CD4-positive, CD25-positive, alpha-beta regulatory T cell (primary cell): ENCODE data around the gene PAK5. TPM values are rescaled to one million over a fixed set of nuclear protein-coding genes. Genes with fewer than 3 reads are reported as not detected.

Source experiments
- ATAC-seq, 2 donors: fragments of 150-1000 bp; cut with Tn5 transposase; one replicate each; pipeline ENCODE4 v1.10.0; 2021; ENCODE audit warnings: low read depth in 2 of 2, moderate number of reproducible peaks in 2 of 2, moderate library complexity in 1 of 2
- DNase-seq, 3 donors: peaks; one replicate each; pipeline versions ENCODE4 v3.0.0 to v3.0.0-alpha.2; 2012 to 2022; ENCODE audit warnings: mixed read lengths in 1 of 3
- H3K27ac ChIP-seq: one replicate; pipeline ENCODE4 v1.7.0; 2013; ENCODE audit warnings: mild to moderate bottlenecking, low read length; ENCODE audit not compliant: insufficient read depth, poor library complexity, severe bottlenecking
- H3K27me3 ChIP-seq: one replicate; pipeline ENCODE4 v1.7.0; 2013; ENCODE audit warnings: low read length; ENCODE audit not compliant: control insufficient read depth, insufficient read depth
- H3K36me3 ChIP-seq: one replicate; pipeline ENCODE4 v1.7.0; 2013; ENCODE audit warnings: mild to moderate bottlenecking, low read length, moderate library complexity; ENCODE audit not compliant: control insufficient read depth, insufficient read depth
- H3K4me1 ChIP-seq: 2 replicates; pipeline ENCODE4 v1.7.0; 2013; ENCODE audit warnings: mild to moderate bottlenecking, low read length; ENCODE audit not compliant: insufficient read depth, control insufficient read depth, poor library complexity, severe bottlenecking
- H3K4me3 ChIP-seq: one replicate; pipeline ENCODE4 v1.7.0; 2013; ENCODE audit warnings: low read depth, mild to moderate bottlenecking, low read length, moderate library complexity
- H3K9me3 ChIP-seq, 2 experiments: 1 replicate in 1 of 2; 2 replicates in 1 of 2; pipeline ENCODE4 v1.7.0; 2013; ENCODE audit warnings: low read length in 2 of 2, mild to moderate bottlenecking in 1 of 2, moderate library complexity in 1 of 2; ENCODE audit not compliant: control insufficient read depth in 2 of 2
- H3K27ac Mint-ChIP-seq, 3 donors: one replicate each; pipeline ENCODE4 v1.8.0; 2020 to 2022; ENCODE audit warnings: mild to moderate bottlenecking in 3 of 3, mixed read lengths in 3 of 3, moderate library complexity in 2 of 3
- H3K27me3 Mint-ChIP-seq: one replicate; pipeline ENCODE4 v1.8.0; 2022; ENCODE audit warnings: mild to moderate bottlenecking, mixed read lengths
- H3K36me3 Mint-ChIP-seq: one replicate; pipeline ENCODE4 v1.8.0; 2020; ENCODE audit warnings: mixed read lengths
- H3K4me1 Mint-ChIP-seq, 4 donors: one replicate each; pipeline ENCODE4 v1.8.0; 2020 to 2022; ENCODE audit warnings: mixed read lengths in 4 of 4, mild to moderate bottlenecking in 1 of 4
- H3K4me3 Mint-ChIP-seq, 4 donors: one replicate each; pipeline ENCODE4 v1.8.0; 2020 to 2022; ENCODE audit warnings: mild to moderate bottlenecking in 4 of 4, mixed read lengths in 4 of 4, moderate library complexity in 3 of 4
- H3K9me3 Mint-ChIP-seq, 7 donors: one replicate each; pipeline ENCODE4 v1.8.0; 2020 to 2022; ENCODE audit warnings: mixed read lengths in 7 of 7, mild to moderate bottlenecking in 3 of 7, moderate library complexity in 2 of 7
- polyA plus RNA-seq, 4 donors: library from polyadenylated mRNA; unstranded; fragments of 300-500 nt; fragmentation: Illumina TruSeq; gene quantifications; one replicate each; pipeline ENCODE4 v1.2.3, GENCODE V29; 2021
- total RNA-seq: library from RNA; stranded (reverse); gene quantifications from one replicate; pipeline ENCODE4 v1.2.3, GENCODE V29; 2022

PAK5 gene
- total and polyA plus RNA-seq, 5 donors from 2014 or later: not detected

GRCh38 chr20:9565910-9566550 lies 272.8 kb downstream of the PAK5 start:
- Mint-ChIP-seq H3K9me3 (peaks cover 0 to 1% (median 0%) of the 10 kb centered on the region in 7 donors), H3K27ac (no peak overlapping the region), H3K27me3 (no peaks in the 10 kb centered on the region), H3K36me3 (no peaks in the 10 kb centered on the region), H3K4me1 (no peaks in the 10 kb centered on the region), H3K4me3 (no peak overlapping the region)
- ATAC-seq (no peak), DNase-seq (no peak)
- Histone ChIP-seq H3K27ac (no peak overlapping the region), H3K36me3 (no peaks in the 10 kb centered on the region), H3K9me3 (no peaks in the 10 kb centered on the region), H3K4me3 (no peak overlapping the region), H3K4me1 (no peaks in the 10 kb centered on the region), H3K27me3 (no peaks in the 10 kb centered on the region)

- ATAC-seq (no peak), DNase-seq (no peak)
- Histone ChIP-seq H3K27me3 (no peaks in the 10 kb centered on the region), H3K4me1 (no peaks in the 10 kb centered on the region), H3K9me3 (no peaks in the 10 kb centered on the region), H3K27ac (no peak overlapping the region), H3K4me3 (no peak overlapping the region), H3K36me3 (no peaks in the 10 kb centered on the region)
- peaks cover 0 to 11% (median 0%) of the 10 kb centered on the region in 7 donors for H3K9me3 Mint-ChIP-seq
- H3K36me3 Mint-ChIP-seq: no peaks in the 10 kb centered on the region
- H3K4me3 Mint-ChIP-seq: no peak overlapping the region
- H3K27ac Mint-ChIP-seq: no peak overlapping the region
- no peaks in the 10 kb centered on the region for H3K27me3 Mint-ChIP-seq
- H3K4me1 Mint-ChIP-seq: no peaks in the 10 kb centered on the region
These were observed 281.5 kb downstream of the PAK5 start for GRCh38 chr20:9557411-9557810.

DNA sequence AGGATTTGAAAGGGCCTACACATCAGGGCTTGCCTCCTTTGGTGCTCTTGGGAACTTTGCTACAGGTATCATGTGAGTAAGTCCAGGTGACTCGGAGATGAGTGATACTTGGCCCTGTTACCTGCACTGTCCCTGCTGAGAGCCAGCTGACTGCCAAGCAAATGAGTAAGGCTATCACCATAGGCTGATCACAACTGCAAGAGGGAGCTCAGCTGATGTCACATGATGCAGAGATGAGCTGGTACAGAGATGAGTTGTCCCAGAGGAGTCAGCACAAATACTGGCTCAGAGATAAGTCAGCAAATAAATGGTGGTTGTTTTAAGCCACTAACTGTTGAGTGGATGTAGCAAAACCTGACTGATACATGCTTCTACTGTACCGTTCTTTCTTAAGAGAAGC lies 283.1 kb downstream of the PAK5 start:
- no peaks in the 10 kb centered on the region for H3K36me3 Mint-ChIP-seq
- peaks cover 0 to 11% (median 2%) of the 10 kb centered on the region in 7 donors for H3K9me3 Mint-ChIP-seq
- DNase-seq (no peak), ATAC-seq (no peak)
- no peak overlapping the region for H3K27ac Mint-ChIP-seq
- no peaks in the 10 kb centered on the region for H3K4me1 Mint-ChIP-seq
- Histone ChIP-seq H3K27ac (no peak overlapping the region), H3K4me1 (no peaks in the 10 kb centered on the region), H3K27me3 (no peaks in the 10 kb centered on the region), H3K9me3 (no peaks in the 10 kb centered on the region), H3K4me3 (no peak overlapping the region), H3K36me3 (no peaks in the 10 kb centered on the region)
- H3K27me3 Mint-ChIP-seq: no peaks in the 10 kb centered on the region
- no peak overlapping the region for H3K4me3 Mint-ChIP-seq

DNA sequence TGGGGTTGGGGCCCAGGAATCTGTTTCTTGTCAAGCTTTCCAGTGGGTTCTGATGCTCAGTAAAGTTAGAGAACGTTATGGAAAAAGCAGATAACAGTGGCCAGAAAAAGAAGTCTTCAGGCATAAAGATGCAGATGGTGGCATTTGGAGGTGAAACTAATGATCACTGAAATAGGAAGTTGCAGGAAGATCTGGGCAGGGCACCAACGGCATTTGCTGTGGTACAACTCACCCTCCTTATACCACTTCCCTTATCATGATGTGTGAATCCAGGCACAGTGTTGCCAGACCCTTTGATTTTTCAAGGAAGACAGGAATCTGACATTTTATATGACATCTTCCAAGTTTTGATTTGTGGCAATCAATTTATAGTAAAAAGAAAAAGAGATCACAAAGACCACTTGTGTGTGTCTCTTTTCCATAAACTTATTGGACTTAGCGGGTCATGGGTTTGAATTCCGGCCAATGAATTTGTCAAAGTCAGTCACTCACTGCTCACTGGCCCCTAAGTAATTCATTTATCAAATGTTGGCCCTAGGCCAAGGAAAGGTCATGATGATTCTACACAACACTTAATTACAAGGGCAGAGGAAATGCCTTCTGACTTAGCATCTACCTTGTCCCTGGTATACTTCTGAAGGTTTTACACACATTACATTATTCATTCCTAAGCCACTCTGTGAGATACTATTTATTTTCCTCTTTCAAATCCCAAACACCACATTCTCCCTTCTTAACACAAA lies 286.9 kb downstream of the PAK5 start:
- no peak overlapping the region for H3K4me3 Mint-ChIP-seq
- no peak overlapping the region for H3K27ac Mint-ChIP-seq
- no peak for ATAC-seq
- peaks cover 0 to 11% (median 0%) of the 10 kb centered on the region in 7 donors for H3K9me3 Mint-ChIP-seq
- H3K36me3 Mint-ChIP-seq: no peaks in the 10 kb centered on the region
- no peaks in the 10 kb centered on the region for H3K4me1 Mint-ChIP-seq
- Histone ChIP-seq H3K27me3 (no peaks in the 10 kb centered on the region), H3K36me3 (no peaks in the 10 kb centered on the region), H3K27ac (no peak overlapping the region), H3K4me1 (no peaks in the 10 kb centered on the region), H3K9me3 (no peaks in the 10 kb centered on the region), H3K4me3 (no peak overlapping the region)
- no peaks in the 10 kb centered on the region for H3K27me3 Mint-ChIP-seq
- DNase-seq: no peak

GRCh38 chr20:9550871-9551270 lies 288.0 kb downstream of the PAK5 start:
- DNase-seq: no peak
- Mint-ChIP-seq H3K27me3 (no peaks in the 10 kb centered on the region), H3K4me3 (no peak overlapping the region), H3K9me3 (peaks cover 0 to 11% (median 0%) of the 10 kb centered on the region in 7 donors), H3K4me1 (no peaks in the 10 kb centered on the region), H3K27ac (no peak overlapping the region), H3K36me3 (no peaks in the 10 kb centered on the region)
- Histone ChIP-seq H3K27me3 (no peaks in the 10 kb centered on the region), H3K4me1 (no peaks in the 10 kb centered on the region), H3K36me3 (no peaks in the 10 kb centered on the region), H3K4me3 (no peak overlapping the region), H3K9me3 (no peaks in the 10 kb centered on the region), H3K27ac (no peak overlapping the region)
- ATAC-seq: no peak

DNA sequence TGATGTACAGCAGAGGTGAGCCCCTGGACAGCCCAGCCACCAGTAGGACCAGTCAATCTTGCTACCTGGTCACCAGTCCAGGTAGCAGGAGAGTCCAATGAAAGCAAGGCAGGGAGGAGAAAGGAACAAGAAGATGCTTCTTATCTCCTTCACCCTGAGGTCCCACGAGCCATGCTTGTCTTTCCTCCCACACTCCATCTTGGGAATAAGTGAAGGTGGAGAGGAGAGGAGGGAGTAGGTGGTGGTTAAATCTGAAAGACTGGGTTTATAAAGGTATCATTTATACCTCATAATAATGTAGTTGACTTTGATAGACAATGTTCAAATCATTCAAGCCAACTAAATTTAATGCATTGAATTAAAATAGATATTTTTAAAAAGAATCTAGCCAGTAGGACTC lies 288.6 kb downstream of the PAK5 start:
- H3K9me3 Mint-ChIP-seq: peaks cover 0 to 11% (median 1%) of the 10 kb centered on the region in 7 donors
- H3K4me3 ChIP-seq: no peak overlapping the region
- H3K36me3 Mint-ChIP-seq: no peaks in the 10 kb centered on the region
- H3K4me1 Mint-ChIP-seq: no peaks in the 10 kb centered on the region
- no peak overlapping the region for H3K27ac ChIP-seq
- ATAC-seq (no peak), DNase-seq (no peak)
- no peaks in the 10 kb centered on the region for H3K27me3 Mint-ChIP-seq
- no peaks in the 10 kb centered on the region for H3K4me1 ChIP-seq
- no peak overlapping the region for H3K27ac Mint-ChIP-seq
- H3K27me3 ChIP-seq: no peaks in the 10 kb centered on the region
- H3K4me3 Mint-ChIP-seq: no peak overlapping the region
- no peaks in the 10 kb centered on the region for H3K9me3 ChIP-seq
- H3K36me3 ChIP-seq: no peaks in the 10 kb centered on the region

DNA sequence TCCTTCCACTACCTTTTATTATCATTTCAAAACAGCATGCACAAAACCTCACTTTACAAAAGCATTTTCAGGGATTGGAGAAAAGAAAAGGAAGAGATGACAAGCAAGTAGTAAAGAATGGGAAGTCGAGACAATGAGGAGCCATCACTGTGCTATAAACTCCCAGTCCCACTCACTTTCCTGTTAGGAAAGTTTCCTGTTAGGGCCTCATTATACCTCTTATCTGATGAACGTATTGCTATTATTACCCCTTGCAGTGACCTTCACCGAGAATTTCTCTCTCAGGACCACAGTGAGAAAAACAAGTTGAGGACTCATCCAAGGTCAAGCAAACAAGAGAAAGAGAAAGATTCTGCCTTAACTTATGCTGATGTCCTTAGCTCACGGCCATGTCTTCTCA lies 295.7 kb downstream of the PAK5 start:
- Histone ChIP-seq H3K4me3 (no peak overlapping the region), H3K27me3 (no peaks in the 10 kb centered on the region), H3K4me1 (no peaks in the 10 kb centered on the region), H3K27ac (no peak overlapping the region), H3K36me3 (no peaks in the 10 kb centered on the region), H3K9me3 (no peaks in the 10 kb centered on the region)
- Mint-ChIP-seq H3K36me3 (no peaks in the 10 kb centered on the region), H3K4me1 (no peaks in the 10 kb centered on the region), H3K9me3 (peaks cover 0 to 6% (median 0%) of the 10 kb centered on the region in 7 donors), H3K27ac (no peak overlapping the region), H3K27me3 (peaks cover 4% of the 10 kb centered on the region), H3K4me3 (no peak overlapping the region)
- ATAC-seq (no peak), DNase-seq (no peak)

- Mint-ChIP-seq H3K27ac (no peak overlapping the region), H3K9me3 (peaks cover 0 to 1% (median 0%) of the 10 kb centered on the region in 7 donors), H3K4me1 (no peaks in the 10 kb centered on the region), H3K4me3 (no peak overlapping the region), H3K27me3 (no peaks in the 10 kb centered on the region), H3K36me3 (no peaks in the 10 kb centered on the region)
- H3K27ac ChIP-seq: no peak overlapping the region
- no peaks in the 10 kb centered on the region for H3K36me3 ChIP-seq
- H3K4me3 ChIP-seq: no peak overlapping the region
- DNase-seq (no peak), ATAC-seq (no peak)
- H3K27me3 ChIP-seq: no peaks in the 10 kb centered on the region
- no peaks in the 10 kb centered on the region for H3K9me3 ChIP-seq
- no peaks in the 10 kb centered on the region for H3K4me1 ChIP-seq
These were observed 303.4 kb downstream of the PAK5 start for GRCh38 chr20:9535449-9535848.
